HFF-Myc (cell line): Measurements from ENCODE around the gene CDK5RAP3.

Source experiments
- DNase-seq: peaks from one replicate; pipeline ENCODE4 v3.0.0-alpha.2; 2011; ENCODE audit warnings: low read depth; ENCODE audit errors: extremely low read depth
- H3K4me3 ChIP-seq: replicated peaks from 2 replicates; pipeline ENCODE4 v1.5.1; 2011; ENCODE audit warnings: low read depth, mild to moderate bottlenecking, control low read depth, low read length
- CTCF ChIP-seq: IDR thresholded peaks from 2 replicates; pipeline ENCODE4 v1.5.1; 2012; ENCODE audit warnings: mild to moderate bottlenecking, low read depth, low read length, control low read depth; ENCODE audit errors: missing control alignments

Gene CDK5RAP3

GRCh38 chr17:47975823-47976205 lies 4.9 kb downstream of the CDK5RAP3 start:
- H3K4me3 ChIP-seq, result no peak overlapping the region
- no peak for DNase-seq
- no peak for TF ChIP-seq CTCF

GRCh38 chr17:47978324-47978723 lies 7.4 kb downstream of the CDK5RAP3 start:
- peak; percentile 78 for TF ChIP-seq CTCF
- DNase-seq, result peak; percentile 22
- no peak overlapping the region for H3K4me3 ChIP-seq

- H3K4me3 ChIP-seq, result no peak overlapping the region
- TF ChIP-seq CTCF, result no peak
- no peak for DNase-seq
These were observed 9.6 kb downstream of the CDK5RAP3 start for GRCh38 chr17:47980541-47980940.

- no peak for TF ChIP-seq CTCF
- DNase-seq, result no peak
- H3K4me3 ChIP-seq, result no peak overlapping the region
These were observed 10.5 kb downstream of the CDK5RAP3 start for GRCh38 chr17:47981462-47981861.

- DNase-seq, result no peak
- TF ChIP-seq CTCF, result no peak
- no peak overlapping the region for H3K4me3 ChIP-seq
These were observed 11.2 kb downstream of the CDK5RAP3 start for GRCh38 chr17:47982091-47982617.

- no peak for DNase-seq
- no peak overlapping the region for H3K4me3 ChIP-seq
- no peak for TF ChIP-seq CTCF
These were observed 11.9 kb downstream of the CDK5RAP3 start for GRCh38 chr17:47982645-47983390.
